ENCODE measurements around the gene HIVEP1. TPM values are rescaled to one million over a fixed set of nuclear protein-coding genes. Genes with fewer than 3 reads are reported as not detected.

The HIVEP1 gene
- total and polyA plus RNA-seq, 2 of the 8 experiments (the other 6 are each of a cell fraction or from before 2014, with no cell fraction given), result 22.6 to 23.1 TPM

DNA sequence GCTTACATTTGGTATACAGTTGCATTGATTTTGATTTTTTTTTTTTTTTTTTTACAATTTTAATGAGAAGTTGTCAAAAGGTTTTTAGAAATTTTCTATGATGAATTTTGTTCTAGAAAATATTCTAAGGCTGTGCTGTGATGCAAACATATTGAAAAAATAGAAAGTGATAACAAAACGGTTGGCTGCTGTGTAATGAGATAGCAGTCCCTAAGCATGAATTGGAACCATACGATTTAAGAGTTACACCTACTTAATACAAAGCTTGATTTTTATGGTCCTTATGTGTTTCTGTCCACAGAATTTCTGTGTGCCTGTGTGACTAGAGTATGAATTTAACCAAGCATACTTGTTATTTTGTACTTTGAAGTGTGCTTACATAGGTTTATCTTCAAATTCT, 12.1 kb downstream of the HIVEP1 start:
- H2BK15ac ChIP-seq (ENCODE audit: low read length), result no peak overlapping the region
- H4K8ac ChIP-seq (ENCODE audit: extremely low read depth, insufficient read depth, low read length), result no peak overlapping the region
- no peak for FAIRE-seq
- H4K5ac ChIP-seq (ENCODE audit: insufficient read length, low read depth, low read length), result no peak overlapping the region
- peaks cover 0 to 4% of the 10 kb centered on the region in 2 experiments for H4K20me1 ChIP-seq (replicated peaks in 1 of 2; ENCODE audit: control insufficient read depth in 1 of 2, insufficient read depth in 2 of 2, low read length in 2 of 2)
- no peak overlapping the region for H3K56ac ChIP-seq (replicated peaks; ENCODE audit: insufficient read length, low read depth, low read length)
- no peak overlapping the region for H3K23ac ChIP-seq (ENCODE audit: insufficient read length)
- WGBS, 2 experiments (ENCODE audit: extremely low coverage in 1 of 2, insufficient coverage in 1 of 2, insufficient read length in 1 of 2, insufficient replicate concordance in 2 of 2, low coverage in 1 of 2, low lambda C conversion rate in 2 of 2, missing lambda C conversion rate in 1 of 2), result 81% methylated on average over 2 of the region's 2 CpGs; no CpG with 5 or more reads in 1 of the 2 experiments
- no peak overlapping the region for H2BK12ac ChIP-seq (ENCODE audit: low read depth, low read length)
- H3K14ac ChIP-seq (ENCODE audit: insufficient read length), result no peak overlapping the region
- no peak overlapping the region for H2BK5ac ChIP-seq (ENCODE audit: low read depth, low read length)
- H3K27ac ChIP-seq (ENCODE audit: low read depth, low read length), result no peak overlapping the region
- H4K91ac ChIP-seq (replicated peaks; ENCODE audit: insufficient read length, low read length), result no peak overlapping the region
- H2BK20ac ChIP-seq (ENCODE audit: low read length), result no peak overlapping the region
- no peaks in the 10 kb centered on the region for H3K23me2 ChIP-seq (ENCODE audit: low read depth, low read length)
- H3K4ac ChIP-seq (replicated peaks; ENCODE audit: insufficient read length, low read depth, low read length), result no peak overlapping the region
- ChIA-PET POLR2A (ENCODE audit: partially characterized antibody) (interaction anchor here (0.6 kb wide), 1 partner anchor 9 kb away, joined by 3 read pairs; no protein-coding TSS in a partner anchor), CTCF (ENCODE audit: partially characterized antibody) (interaction anchor here (0.6 to 1.2 kb wide), 3 partner anchors 10 to 249 kb away, joined by 3 to 5 read pairs (median 4); no protein-coding TSS in a partner anchor)
- H2AK5ac ChIP-seq (ENCODE audit: low read depth, low read length), result no peak overlapping the region
- H3K4me3 ChIP-seq (ENCODE audit: extremely low read depth in 1 of 4, insufficient read depth in 2 of 4, low read depth in 3 of 4, low read length in 4 of 4), result no peak overlapping the region
- H3K79me2 ChIP-seq (ENCODE audit: control insufficient read depth in 1 of 2, insufficient read depth in 2 of 2, low read length in 2 of 2), result peaks cover 3 to 97% of the 10 kb centered on the region in 2 experiments; a peak in 3 of 4 replicates
- H3K4me2 ChIP-seq (ENCODE audit: insufficient read depth in 1 of 2, low read depth in 2 of 2, low read length in 2 of 2), result no peak overlapping the region
- H2AFZ ChIP-seq (ENCODE audit: low read length), result no peak overlapping the region
- H3K9ac ChIP-seq (replicated peaks in 1 of 4; ENCODE audit: extremely low read depth in 1 of 4, low read depth in 3 of 4, low read length in 3 of 4), result no peak overlapping the region
- no peak overlapping the region for H3K18ac ChIP-seq (ENCODE audit: extremely low read depth, low read length)
- no peak overlapping the region for H2BK120ac ChIP-seq (replicated peaks; ENCODE audit: low read depth, low read length)
- peaks cover 0 to 2% (median 0%) of the 10 kb centered on the region in 4 experiments; a peak in 1 of 7 replicates for H3K4me1 ChIP-seq (replicated peaks in 1 of 4; ENCODE audit: control insufficient read depth in 3 of 4, insufficient read depth in 4 of 4, low read length in 3 of 4)
- H3K9me3 ChIP-seq (ENCODE audit: insufficient read depth in 2 of 2, low read depth in 1 of 2, low read length in 1 of 2), result no peaks in the 10 kb centered on the region
- peaks cover 0 to 22% (median 0%) of the 10 kb centered on the region in 4 experiments; a peak in 4 of 8 replicates for H3K36me3 ChIP-seq (ENCODE audit: control insufficient read depth in 2 of 4, insufficient read depth in 4 of 4, low read length in 3 of 4)
- H3K79me1 ChIP-seq (ENCODE audit: low read depth, low read length), result peaks cover 3% of the 10 kb centered on the region
- DNase-seq (ENCODE audit: low read depth in 1 of 2, low spot score in 2 of 2), result no peak
- H3K27me3 ChIP-seq (replicated peaks in 1 of 4; ENCODE audit: control insufficient read depth in 3 of 4, extremely low read depth in 1 of 4, insufficient read depth in 3 of 4, low read length in 3 of 4), result no peaks in the 10 kb centered on the region
- TF ChIP-seq, protein P1, sequence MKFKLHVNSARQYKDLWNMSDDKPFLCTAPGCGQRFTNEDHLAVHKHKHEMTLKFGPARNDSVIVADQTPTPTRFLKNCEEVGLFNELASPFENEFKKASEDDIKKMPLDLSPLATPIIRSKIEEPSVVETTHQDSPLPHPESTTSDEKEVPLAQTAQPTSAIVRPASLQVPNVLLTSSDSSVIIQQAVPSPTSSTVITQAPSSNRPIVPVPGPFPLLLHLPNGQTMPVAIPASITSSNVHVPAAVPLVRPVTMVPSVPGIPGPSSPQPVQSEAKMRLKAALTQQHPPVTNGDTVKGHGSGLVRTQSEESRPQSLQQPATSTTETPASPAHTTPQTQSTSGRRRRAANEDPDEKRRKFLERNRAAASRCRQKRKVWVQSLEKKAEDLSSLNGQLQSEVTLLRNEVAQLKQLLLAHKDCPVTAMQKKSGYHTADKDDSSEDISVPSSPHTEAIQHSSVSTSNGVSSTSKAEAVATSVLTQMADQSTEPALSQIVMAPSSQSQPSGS (IDR thresholded peaks at IDR 0.05; ENCODE audit: low read length), result no peak
- no peak for TF ChIP-seq POLR2A (IDR thresholded peaks at IDR 0.05; ENCODE audit: control extremely low read depth in 1 of 2, low read depth in 2 of 2, low read length in 2 of 2)
- no peak for TF ChIP-seq MAFK (IDR thresholded peaks at IDR 0.05; ENCODE audit: low read depth, low read length)
